ENCODE measurements around the gene TSPAN15.
A peak's percentile ranks its signal among the peaks of the same experiment; 100 is the strongest.

The TSPAN15 gene

DNA sequence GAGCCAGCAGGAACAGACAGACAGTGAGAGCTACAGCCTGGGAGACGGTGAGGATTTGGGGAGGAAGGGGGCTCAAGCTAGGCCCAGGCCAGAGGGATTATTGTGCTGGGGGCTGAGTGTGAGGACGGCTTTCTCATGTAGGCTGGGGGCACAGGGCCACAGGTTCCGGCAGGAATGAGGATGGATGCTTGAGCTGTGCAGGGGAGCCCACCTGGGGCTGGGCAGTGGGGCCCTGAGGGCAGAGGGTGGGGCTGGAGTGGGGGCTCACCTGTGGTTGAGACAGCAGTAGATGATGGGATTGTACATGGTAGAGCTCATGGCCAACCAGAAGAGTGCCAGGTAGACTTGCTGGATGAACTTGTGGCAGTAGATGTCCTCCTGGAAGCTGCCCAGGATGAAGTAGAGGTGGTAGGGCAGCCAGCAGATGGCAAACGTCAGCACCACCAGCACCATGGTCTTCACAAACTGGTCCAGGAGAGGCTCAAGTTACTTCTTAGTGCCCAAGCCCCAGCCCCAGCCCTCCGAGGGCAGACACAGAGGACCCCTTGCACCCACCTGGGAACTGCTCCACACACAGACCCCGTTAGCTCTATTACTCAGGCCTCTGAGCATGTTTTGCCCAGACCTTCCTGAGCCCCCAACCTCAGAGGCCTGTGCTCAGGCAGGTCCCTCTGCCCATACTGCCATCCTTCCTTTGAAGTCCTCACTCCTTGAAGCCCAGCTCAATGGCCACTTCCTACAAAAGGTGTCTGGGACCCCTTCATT lies 44.3 kb upstream of the TSPAN15 start:
- no peak overlapping the region for H3K27ac ChIP-seq
- TF ChIP-seq, protein P1, sequence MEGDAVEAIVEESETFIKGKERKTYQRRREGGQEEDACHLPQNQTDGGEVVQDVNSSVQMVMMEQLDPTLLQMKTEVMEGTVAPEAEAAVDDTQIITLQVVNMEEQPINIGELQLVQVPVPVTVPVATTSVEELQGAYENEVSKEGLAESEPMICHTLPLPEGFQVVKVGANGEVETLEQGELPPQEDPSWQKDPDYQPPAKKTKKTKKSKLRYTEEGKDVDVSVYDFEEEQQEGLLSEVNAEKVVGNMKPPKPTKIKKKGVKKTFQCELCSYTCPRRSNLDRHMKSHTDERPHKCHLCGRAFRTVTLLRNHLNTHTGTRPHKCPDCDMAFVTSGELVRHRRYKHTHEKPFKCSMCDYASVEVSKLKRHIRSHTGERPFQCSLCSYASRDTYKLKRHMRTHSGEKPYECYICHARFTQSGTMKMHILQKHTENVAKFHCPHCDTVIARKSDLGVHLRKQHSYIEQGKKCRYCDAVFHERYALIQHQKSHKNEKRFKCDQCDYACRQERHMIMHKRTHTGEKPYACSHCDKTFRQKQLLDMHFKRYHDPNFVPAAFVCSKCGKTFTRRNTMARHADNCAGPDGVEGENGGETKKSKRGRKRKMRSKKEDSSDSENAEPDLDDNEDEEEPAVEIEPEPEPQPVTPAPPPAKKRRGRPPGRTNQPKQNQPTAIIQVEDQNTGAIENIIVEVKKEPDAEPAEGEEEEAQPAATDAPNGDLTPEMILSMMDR (IDR thresholded peaks at IDR 0.05) = no peak
- TF ChIP-seq ZFX (IDR thresholded peaks at IDR 0.05; ENCODE audit: borderline replicate concordance) = no peak

DNA sequence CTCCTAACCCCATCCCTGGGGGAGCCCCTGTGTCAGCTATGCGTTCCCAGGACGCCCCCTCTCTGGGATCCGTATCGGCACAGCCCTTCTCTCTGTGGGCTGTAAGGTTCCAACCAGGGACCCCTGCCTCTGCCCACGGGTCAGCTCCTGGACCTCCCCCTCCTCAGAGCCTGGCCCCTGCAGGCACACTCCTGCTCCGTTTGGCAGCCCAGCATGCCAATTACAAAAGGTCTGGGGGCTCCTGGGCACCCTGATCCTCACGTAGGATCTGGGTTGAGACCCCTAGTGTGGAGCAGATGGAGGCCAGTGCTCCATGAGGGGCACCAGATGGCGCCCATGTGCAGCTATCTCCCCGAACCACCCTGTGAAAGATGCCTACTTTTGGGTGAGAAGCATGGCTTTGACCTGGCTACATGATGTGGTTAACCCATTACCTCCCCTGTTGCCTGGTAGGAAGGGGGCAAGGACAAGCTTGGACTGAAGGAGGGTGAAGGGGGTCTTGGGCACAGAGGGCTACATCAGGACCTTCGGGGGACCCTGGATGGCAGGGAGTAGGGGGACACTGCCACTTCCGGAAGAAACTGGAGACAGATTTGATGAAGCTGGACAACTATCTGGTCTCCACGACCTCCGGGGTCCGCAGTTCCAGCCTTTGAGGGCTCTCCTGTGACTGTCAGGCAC lies 43.5 kb upstream of the TSPAN15 start:
- TF ChIP-seq, protein P1 (IDR thresholded peaks at IDR 0.05) = no peak
- no peak for TF ChIP-seq ZFX (IDR thresholded peaks at IDR 0.05; ENCODE audit: borderline replicate concordance)

DNA sequence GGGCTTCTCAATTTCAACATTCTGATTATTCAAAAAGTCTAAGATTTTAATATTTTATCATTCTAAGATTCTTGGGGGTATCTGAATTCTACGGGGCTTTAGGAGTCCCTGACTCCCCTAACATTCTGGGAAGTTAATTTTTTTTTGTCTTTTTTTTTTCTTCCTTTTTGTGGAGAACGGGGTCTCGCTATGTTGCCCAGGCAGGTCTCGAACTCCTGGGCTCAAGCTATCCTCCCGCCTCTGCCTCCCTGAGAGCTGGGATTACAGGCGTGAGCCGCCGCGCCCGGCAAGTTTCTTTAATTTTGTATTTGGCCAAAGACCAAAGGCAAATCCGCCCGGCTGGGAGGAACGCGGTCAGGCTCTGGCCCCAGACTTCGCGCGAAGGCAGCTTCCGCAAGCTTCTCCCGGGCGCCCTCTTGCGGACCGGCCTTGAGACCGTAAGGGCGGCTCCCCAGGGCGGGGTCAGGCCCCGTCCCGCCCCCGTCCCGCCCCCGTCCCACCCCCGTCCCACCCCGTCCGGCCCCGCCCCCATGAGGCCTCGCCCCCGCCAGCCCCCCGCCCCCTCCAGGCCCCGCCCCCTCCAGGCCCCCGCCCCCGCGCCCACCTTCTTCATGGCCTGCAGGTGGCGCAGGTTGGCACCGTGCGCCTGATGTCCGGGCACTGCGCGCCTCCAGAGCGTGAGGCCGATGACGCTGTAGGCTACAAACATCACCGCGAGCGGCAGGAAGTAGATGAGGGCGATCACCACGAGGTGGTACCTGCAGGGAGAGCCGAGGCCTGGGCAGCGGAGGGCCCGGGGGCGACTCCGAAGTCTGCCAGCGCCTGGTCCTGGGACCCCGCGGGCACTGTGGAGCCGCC lies 42.7 kb upstream of the TSPAN15 start:
- TF ChIP-seq, protein P1 (IDR thresholded peaks at IDR 0.05) = peak; percentile 86
- TF ChIP-seq ZFX (IDR thresholded peaks at IDR 0.05; ENCODE audit: borderline replicate concordance) = no peak
- H3K27ac ChIP-seq = peak overlapping the region; percentile 60

More for the DNA sequence above, 43.5 kb upstream of the TSPAN15 start:
- H3K27ac ChIP-seq = peak overlapping the region; percentile 49

DNA sequence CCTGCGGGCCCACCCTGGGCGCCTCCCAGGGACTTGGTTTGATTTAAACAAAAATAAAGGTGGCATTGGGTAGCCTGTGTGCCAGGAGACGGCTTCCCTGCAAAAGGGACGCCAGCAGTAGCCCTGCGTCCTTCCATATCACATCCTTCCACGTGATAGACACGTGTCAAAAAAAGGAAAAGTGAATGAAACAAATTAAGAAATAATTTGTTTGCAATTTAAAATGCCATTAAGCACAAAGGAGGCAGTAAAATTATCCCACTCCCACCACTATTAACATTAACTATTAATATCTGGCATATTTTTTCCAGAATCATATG lies 42.1 kb upstream of the TSPAN15 start:
- TF ChIP-seq, protein P1 (IDR thresholded peaks at IDR 0.05) = no peak
- TF ChIP-seq ZFX (IDR thresholded peaks at IDR 0.05; ENCODE audit: borderline replicate concordance) = no peak
- peak overlapping the region; percentile 60 for H3K27ac ChIP-seq

DNA sequence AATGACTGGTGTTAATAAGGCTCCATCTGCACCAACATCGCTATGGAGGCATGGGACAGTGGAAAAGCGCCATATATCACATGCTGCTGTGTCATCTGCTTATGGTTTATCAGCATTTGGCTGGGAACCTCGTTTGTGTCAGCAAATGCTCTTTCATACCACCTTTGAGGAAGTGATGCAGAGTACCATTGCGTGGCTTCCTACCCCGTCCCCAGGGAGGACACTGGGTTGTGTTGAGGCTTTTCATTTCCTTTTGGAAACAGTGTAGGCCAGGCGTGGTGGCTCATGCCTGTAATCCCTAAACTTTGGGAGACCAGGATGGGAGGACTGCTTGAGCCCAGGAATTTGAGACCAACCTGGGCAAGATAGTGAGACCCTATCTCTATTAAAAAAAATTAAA lies 41.3 kb upstream of the TSPAN15 start:
- no peak for TF ChIP-seq ZFX (IDR thresholded peaks at IDR 0.05; ENCODE audit: borderline replicate concordance)
- TF ChIP-seq, protein P1 (IDR thresholded peaks at IDR 0.05) = no peak
- no peak overlapping the region for H3K27ac ChIP-seq

DNA sequence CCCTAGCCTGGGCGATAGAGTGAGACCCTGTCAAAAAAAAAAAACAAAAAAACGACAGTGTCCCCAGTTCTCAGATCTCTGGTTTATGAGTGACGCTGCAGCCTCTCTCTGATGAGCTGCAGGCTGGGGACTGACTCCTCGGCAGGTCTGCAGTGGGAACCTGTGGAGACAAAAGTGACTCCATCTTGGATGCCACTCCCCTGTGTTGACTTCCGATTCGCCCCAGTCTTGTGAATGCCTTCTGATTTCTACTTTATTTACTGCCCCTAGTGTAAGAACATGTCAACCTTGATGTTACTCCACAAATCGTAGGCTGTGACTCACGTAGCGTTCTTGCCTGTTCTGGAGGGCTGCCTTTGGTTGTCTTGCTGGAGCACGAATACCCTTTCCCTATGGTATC lies 40.8 kb upstream of the TSPAN15 start:
- TF ChIP-seq, protein P1 (IDR thresholded peaks at IDR 0.05) = no peak
- no peak for TF ChIP-seq ZFX (IDR thresholded peaks at IDR 0.05; ENCODE audit: borderline replicate concordance)
- H3K27ac ChIP-seq = no peak overlapping the region

Data from 22Rv1 (cell line).